Stimulated activated naive CD8-positive, alpha-beta T cell treated with anti-CD3 and anti-CD28 coated beads, Interleukin-15, amount 100 ng/mL, for 72 hours (primary cell): ENCODE data around the gene IL11.

Experiments used
- ATAC-seq: fragments of 150-1000 bp; cut with Tn5 transposase; 2 replicates; pipeline ENCODE4 v1.10.0; 2021; ENCODE audit warnings: mild to moderate bottlenecking, moderate library complexity
- DNase-seq, 2 donors: peaks; one replicate each; pipeline ENCODE4 v3.0.0; 2021 to 2022
- H3K27ac Mint-ChIP-seq, 2 donors: one replicate each; pipeline ENCODE4 v1.8.0; 2022; ENCODE audit warnings: mild to moderate bottlenecking in 2 of 2, mixed read lengths in 2 of 2, moderate library complexity in 2 of 2
- H3K27me3 Mint-ChIP-seq: one replicate; pipeline ENCODE4 v1.8.0; 2022; ENCODE audit warnings: mixed read lengths
- H3K4me1 Mint-ChIP-seq: one replicate; pipeline ENCODE4 v1.8.0; 2022; ENCODE audit warnings: mild to moderate bottlenecking, mixed read lengths
- H3K4me3 Mint-ChIP-seq, 2 donors: one replicate each; pipeline ENCODE4 v1.8.0; 2022; ENCODE audit warnings: mild to moderate bottlenecking in 2 of 2, mixed read lengths in 2 of 2, moderate library complexity in 1 of 2
- H3K9me3 Mint-ChIP-seq, 2 donors: one replicate each; pipeline ENCODE4 v1.8.0; 2022; ENCODE audit warnings: mixed read lengths in 2 of 2

The IL11 gene

DNA sequence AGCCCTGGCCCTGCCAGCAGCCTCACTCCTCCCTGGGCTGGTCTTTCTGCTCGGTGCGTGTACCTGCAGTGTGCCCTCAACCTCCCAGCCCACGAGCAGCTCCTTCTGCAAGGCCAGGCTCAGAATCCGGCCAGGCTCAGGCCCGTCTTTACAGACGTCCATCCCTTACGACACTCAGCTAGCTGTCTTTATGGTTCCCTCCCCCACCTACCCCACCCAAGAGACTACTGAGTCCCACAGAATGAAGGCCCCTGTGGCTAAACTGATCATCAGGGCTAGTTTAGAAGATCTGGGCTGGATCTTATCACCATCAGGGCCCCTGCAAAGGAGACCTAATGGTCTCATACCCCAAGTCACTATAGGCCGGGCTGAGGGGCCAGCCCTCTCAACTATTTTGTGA is 55.9 kb downstream of the IL11 start:
- no peaks in the 10 kb centered on the region for H3K9me3 Mint-ChIP-seq
- H3K4me1 Mint-ChIP-seq: peaks cover 8% of the 10 kb centered on the region
- H3K27me3 Mint-ChIP-seq: no peaks in the 10 kb centered on the region
- no peak overlapping the region for H3K4me3 Mint-ChIP-seq
- H3K27ac Mint-ChIP-seq: peak overlapping the region in 1 of 2 donors; percentile 86
- DNase-seq (no peak), ATAC-seq (no peak)
